Neuronal stem cell (in vitro differentiated cells): Measurements from ENCODE around the gene PTPRJ.
A peak's percentile ranks its signal among the peaks of the same experiment; 100 is the strongest.

ENCODE experiments used
- DNase-seq: peaks from one replicate; pipeline ENCODE4 v3.0.0-alpha.2; 2013; ENCODE audit warnings: low spot score
- H2AFZ ChIP-seq: one replicate; pipeline ENCODE4 v1.6.1; 2013; ENCODE audit warnings: mild to moderate bottlenecking, low read length, inconsistent platforms
- H2AK5ac ChIP-seq: 2 replicates; pipeline ENCODE4 v1.6.1; 2013; ENCODE audit warnings: low read depth, mild to moderate bottlenecking, inconsistent platforms, low read length, moderate library complexity, mixed read lengths
- H2BK120ac ChIP-seq: 2 replicates; pipeline ENCODE4 v1.6.1; 2013; ENCODE audit warnings: low read depth, mild to moderate bottlenecking, inconsistent platforms, low read length, moderate library complexity, mixed read lengths
- H2BK12ac ChIP-seq: one replicate; pipeline ENCODE4 v1.6.1; 2013; ENCODE audit warnings: low read length, inconsistent platforms
- H2BK15ac ChIP-seq: 2 replicates; pipeline ENCODE4 v1.6.1; 2013; ENCODE audit warnings: mild to moderate bottlenecking, low read length, inconsistent platforms, mixed read lengths
- H2BK5ac ChIP-seq: one replicate; pipeline ENCODE4 v1.6.1; 2013; ENCODE audit warnings: inconsistent platforms, mild to moderate bottlenecking, low read length, moderate library complexity
- H3K14ac ChIP-seq: one replicate; pipeline ENCODE4 v1.6.1; 2013; ENCODE audit warnings: low read length, inconsistent platforms
- H3K18ac ChIP-seq: 2 replicates; pipeline ENCODE4 v1.6.1; 2013; ENCODE audit warnings: low read length, inconsistent platforms
- H3K23ac ChIP-seq: 2 replicates; pipeline ENCODE4 v1.6.1; 2013; ENCODE audit warnings: low read depth, mild to moderate bottlenecking, mixed read lengths, low read length, inconsistent platforms; ENCODE audit not compliant: poor library complexity
- H3K27ac ChIP-seq: replicated peaks from 3 replicates; pipeline ENCODE4 v1.5.1; 2013; ENCODE audit warnings: low read length, inconsistent platforms
- H3K27me3 ChIP-seq, 3 experiments: 2 replicates each; pipeline ENCODE4 v1.6.1; 2013; ENCODE audit warnings: low read length in 3 of 3, mild to moderate bottlenecking in 2 of 3, inconsistent platforms in 1 of 3, low read depth in 1 of 3, mixed read lengths in 1 of 3, moderate library complexity in 1 of 3; ENCODE audit not compliant: control insufficient read depth in 3 of 3, insufficient read depth in 3 of 3
- H3K36me3 ChIP-seq, 2 donors: replicated peaks in 1 of 2; 2 replicates each; pipeline ENCODE4 v1.6.1; 2013; ENCODE audit warnings: low read length in 2 of 2; ENCODE audit not compliant: control insufficient read depth in 2 of 2, insufficient read depth in 2 of 2
- H3K4ac ChIP-seq: 2 replicates; pipeline ENCODE4 v1.6.1; 2013; ENCODE audit warnings: inconsistent platforms, mild to moderate bottlenecking, low read length, moderate library complexity
- H3K4me1 ChIP-seq, 2 donors: 1 replicate in 1 of 2; 2 replicates in 1 of 2; pipeline ENCODE4 v1.6.1; 2013; ENCODE audit warnings: low read length in 2 of 2, low read depth in 1 of 2; ENCODE audit not compliant: control insufficient read depth in 2 of 2, insufficient read depth in 1 of 2
- H3K4me2 ChIP-seq: one replicate; pipeline ENCODE4 v1.6.1; 2013; ENCODE audit warnings: mild to moderate bottlenecking, low read length, inconsistent platforms; ENCODE audit not compliant: insufficient read depth, poor library complexity, severe bottlenecking
- H3K4me3 ChIP-seq, 2 donors: 2 replicates each; pipeline ENCODE4 v1.5.1; 2013; ENCODE audit warnings: low read length in 2 of 2, mild to moderate bottlenecking in 2 of 2, inconsistent platforms in 1 of 2, moderate library complexity in 1 of 2
- H3K79me1 ChIP-seq: one replicate; pipeline ENCODE4 v1.6.1; 2013; ENCODE audit warnings: low read depth, mild to moderate bottlenecking, inconsistent platforms, low read length, moderate library complexity
- H3K9ac ChIP-seq: one replicate; pipeline ENCODE4 v1.6.1; 2013; ENCODE audit warnings: mild to moderate bottlenecking, low read depth, low read length, inconsistent platforms; ENCODE audit not compliant: poor library complexity
- H3K9me3 ChIP-seq, 2 donors: replicated peaks in 1 of 2; 2 replicates each; pipeline versions ENCODE3 to v1.6.1; 2013; ENCODE audit warnings: low read length in 2 of 2, mild to moderate bottlenecking in 2 of 2, inconsistent platforms in 1 of 2, low read depth in 1 of 2, mixed read lengths in 1 of 2, moderate library complexity in 1 of 2; ENCODE audit not compliant: control insufficient read depth in 2 of 2, insufficient read depth in 1 of 2
- H4K8ac ChIP-seq: one replicate; pipeline ENCODE4 v1.6.1; 2013; ENCODE audit warnings: low read depth, mild to moderate bottlenecking, inconsistent platforms, low read length, moderate library complexity
- H4K91ac ChIP-seq: one replicate; pipeline ENCODE4 v1.6.1; 2013; ENCODE audit warnings: low read length, low read depth, mild to moderate bottlenecking, inconsistent platforms; ENCODE audit not compliant: poor library complexity
- WGBS, 2 donors: extraction: QIAGEN DNeasy Blood & Tissue Kit; methylation state at CpG; one replicate each; pipeline ENCODE4 v1.1.7; 2013; ENCODE audit warnings: missing lambda C conversion rate in 2 of 2, mixed read lengths in 1 of 2; ENCODE audit not compliant: insufficient read length in 2 of 2, insufficient replicate concordance in 1 of 2; ENCODE audit errors: extremely low coverage in 2 of 2; 5-methylcytosine and 5-hydroxymethylcytosine counted together

Gene PTPRJ

DNA sequence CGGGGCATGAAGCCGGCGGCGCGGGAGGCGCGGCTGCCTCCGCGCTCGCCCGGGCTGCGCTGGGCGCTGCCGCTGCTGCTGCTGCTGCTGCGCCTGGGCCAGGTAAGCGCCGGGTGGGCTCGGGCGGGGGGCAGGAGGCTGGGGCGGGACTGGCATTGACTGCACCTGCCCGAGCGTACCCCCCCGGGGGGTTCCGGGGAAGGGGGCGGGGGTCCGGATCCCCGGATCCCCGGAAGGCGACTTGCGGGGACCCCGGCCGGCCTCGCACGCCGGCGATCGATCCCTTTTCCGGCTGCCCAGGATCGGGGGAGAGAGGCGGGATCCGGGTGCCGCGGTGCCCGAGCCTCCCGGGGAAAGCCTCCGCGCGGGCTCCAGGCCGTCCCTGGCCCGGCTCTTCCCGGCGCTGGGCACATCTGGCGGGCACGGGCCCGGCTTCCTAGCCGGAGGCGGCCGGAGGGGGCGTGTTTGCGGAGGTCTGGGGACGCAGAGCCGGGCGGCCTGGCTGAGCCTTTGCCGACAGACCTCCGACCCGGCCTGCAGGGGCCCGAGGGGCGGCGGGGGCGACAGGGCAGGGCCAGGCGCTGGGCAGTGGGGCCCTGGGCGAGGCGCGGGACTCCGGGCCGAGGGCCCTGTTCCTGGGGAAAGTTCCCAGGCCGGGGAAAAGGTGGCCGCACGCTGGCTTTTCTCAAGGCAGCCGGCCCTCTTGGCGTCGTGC lies 705 bp downstream of the PTPRJ start:
- Histone ChIP-seq H3K27ac (peak overlapping the region; percentile 73), H2AK5ac (peak overlapping the region; percentile 43), H2BK120ac (peak overlapping the region; percentile 90), H3K36me3 (peaks cover 0 to 1% of the 10 kb centered on the region in 2 donors), H3K9ac (peak overlapping the region; percentile 89), H3K23ac (peak overlapping the region; percentile 50), H3K4me1 (peaks cover 14 to 19% of the 10 kb centered on the region in 2 donors), H3K9me3 (no peaks in the 10 kb centered on the region), H4K91ac (no peak overlapping the region), H3K4me3 (peak overlapping the region; percentile 67 to 94), H3K79me1 (peaks cover 2% of the 10 kb centered on the region), H3K4ac (no peak overlapping the region), H2BK15ac (peak overlapping the region; percentile 44), H3K27me3 (no peaks in the 10 kb centered on the region), H3K18ac (peak overlapping the region; percentile 93), H4K8ac (no peak overlapping the region), H2AFZ (peak overlapping the region; percentile 96), H3K14ac (peak overlapping the region; percentile 79), H2BK5ac (peak overlapping the region; percentile 62), H3K4me2 (peak overlapping the region; percentile 67), H2BK12ac (no peak overlapping the region)
- no CpG with 5 or more reads among the region's 82 CpGs for WGBS, 2 donors
- DNase-seq, result peak; percentile 54

DNA sequence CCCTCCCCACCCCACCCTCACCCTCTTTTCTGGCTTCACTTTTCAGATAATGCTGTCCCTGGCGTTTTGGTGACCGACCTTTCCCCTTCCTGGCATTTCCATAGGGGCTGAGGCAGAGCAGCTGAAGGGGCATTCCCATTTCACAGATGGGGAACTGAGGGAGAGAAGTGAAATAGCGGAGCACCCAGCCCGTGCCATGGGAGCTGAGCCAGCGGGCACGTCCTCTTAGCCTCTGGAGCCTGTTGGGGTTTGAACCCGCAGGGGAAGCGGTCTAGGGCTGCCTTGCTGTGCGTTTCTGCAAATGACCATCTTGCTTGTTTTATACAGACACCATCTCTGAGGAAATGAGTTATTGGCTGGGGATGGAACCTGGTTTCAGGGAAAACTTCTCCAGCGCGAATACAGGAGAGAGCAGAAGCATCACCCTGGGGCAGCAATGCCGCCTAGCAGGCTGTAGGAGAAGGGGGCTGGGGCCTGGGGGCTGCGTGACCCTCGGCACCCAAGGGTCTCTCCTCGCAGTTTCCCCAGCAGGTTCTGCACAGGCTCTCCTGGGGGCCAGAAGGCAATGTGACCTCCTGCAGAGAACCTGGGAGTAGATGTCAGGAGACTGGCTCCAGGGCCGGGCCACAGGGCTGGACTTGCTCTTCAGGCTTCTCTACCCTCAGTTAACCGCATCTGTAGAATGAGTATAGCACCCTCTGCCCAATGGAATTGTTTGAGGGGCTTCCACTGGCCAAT lies 1.5 kb downstream of the PTPRJ start:
- Histone ChIP-seq H2AK5ac (peak overlapping the region; percentile 56), H3K14ac (no peak overlapping the region), H3K27ac (no peak overlapping the region), H2AFZ (peak overlapping the region; percentile 96), H3K4me1 (peaks cover 14 to 19% of the 10 kb centered on the region in 2 donors), H3K4me2 (peak overlapping the region; percentile 67), H3K79me1 (peaks cover 2% of the 10 kb centered on the region), H2BK15ac (no peak overlapping the region), H2BK120ac (peak overlapping the region; percentile 90), H2BK12ac (no peak overlapping the region), H3K23ac (peak overlapping the region; percentile 5), H3K9me3 (no peaks in the 10 kb centered on the region), H3K36me3 (peaks cover 0 to 1% of the 10 kb centered on the region in 2 donors), H3K9ac (no peak overlapping the region), H3K27me3 (no peaks in the 10 kb centered on the region), H3K4me3 (peak overlapping the region; percentile 67 to 94), H2BK5ac (no peak overlapping the region), H3K4ac (no peak overlapping the region), H4K8ac (no peak overlapping the region), H3K18ac (peak overlapping the region; percentile 15), H4K91ac (no peak overlapping the region)
- no peak for DNase-seq
- WGBS, 2 donors, result no CpG with 5 or more reads among the region's 17 CpGs

DNA sequence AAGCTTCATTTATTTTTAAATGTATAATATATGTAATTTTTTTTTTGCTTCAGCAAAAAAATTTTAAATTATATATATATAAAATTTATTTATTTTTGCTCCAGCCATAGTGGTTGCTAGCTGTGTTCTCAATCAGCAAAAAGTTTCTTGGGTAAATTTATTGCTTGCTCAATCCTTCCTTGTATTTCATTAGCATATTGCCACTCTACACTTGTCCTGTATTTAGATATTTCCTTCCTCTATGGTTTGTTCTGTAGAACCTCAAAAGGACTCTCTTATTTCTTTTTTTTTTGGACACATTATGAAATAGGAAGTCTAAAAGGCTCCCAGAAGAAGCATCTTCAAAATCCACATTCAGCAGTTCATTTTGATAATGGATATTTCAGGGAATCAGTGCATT lies 2.3 kb downstream of the PTPRJ start:
- no peak overlapping the region for H2BK15ac ChIP-seq
- peaks cover 2% of the 10 kb centered on the region for H3K79me1 ChIP-seq
- no peak overlapping the region for H3K14ac ChIP-seq
- H3K4me3 ChIP-seq, result no peak overlapping the region
- no peak overlapping the region for H4K8ac ChIP-seq
- H3K9me3 ChIP-seq, result no peaks in the 10 kb centered on the region
- no peak overlapping the region for H3K18ac ChIP-seq
- H2AFZ ChIP-seq, result no peak overlapping the region
- H3K27me3 ChIP-seq, result no peaks in the 10 kb centered on the region
- H3K27ac ChIP-seq, result no peak overlapping the region
- H2BK120ac ChIP-seq, result no peak overlapping the region
- no peak overlapping the region for H2AK5ac ChIP-seq
- no peak overlapping the region for H3K9ac ChIP-seq
- H2BK5ac ChIP-seq, result no peak overlapping the region
- H3K23ac ChIP-seq, result no peak overlapping the region
- no peak overlapping the region for H2BK12ac ChIP-seq
- no peak overlapping the region for H3K4me2 ChIP-seq
- peaks cover 14 to 19% of the 10 kb centered on the region in 2 donors for H3K4me1 ChIP-seq
- no peak for DNase-seq
- no peak overlapping the region for H3K4ac ChIP-seq
- H3K36me3 ChIP-seq, result peaks cover 0 to 1% of the 10 kb centered on the region in 2 donors
- no peak overlapping the region for H4K91ac ChIP-seq
